ENCODE results near the gene HEMK1. TPM values are rescaled to one million over a fixed set of nuclear protein-coding genes. Genes with fewer than 3 reads are reported as not detected.

Gene HEMK1
- total RNA-seq, 2 donors from 2014 or later, result 24.1 to 25.8 TPM

GRCh38 chr3:50639055-50639494, 69.8 kb downstream of the HEMK1 start:
- Mint-ChIP-seq H3K27me3 (ENCODE audit: insufficient read depth) (no peaks in the 10 kb centered on the region), H3K36me3 (ENCODE audit: low read depth) (peaks cover 8% of the 10 kb centered on the region), H3K9me3 (no peaks in the 10 kb centered on the region), H3K4me1 (peaks cover 8% of the 10 kb centered on the region), H3K27ac (no peak overlapping the region), H3K4me3 (no peak overlapping the region)
- Histone ChIP-seq H3K36me3 (ENCODE audit: control insufficient read depth, insufficient read depth, low read length) (peaks cover under 1% of the 10 kb centered on the region), H3K4me3 (ENCODE audit: low read length) (no peak overlapping the region), H3K4me1 (ENCODE audit: control insufficient read depth, insufficient read depth, low read length) (no peaks in the 10 kb centered on the region), H3K27ac (ENCODE audit: low read depth, low read length) (no peak overlapping the region), H3K9me3 (ENCODE audit: control insufficient read depth, low read length) (no peaks in the 10 kb centered on the region), H3K9ac (ENCODE audit: extremely low read depth, low read length, poor library complexity, severe bottlenecking) (no peak overlapping the region), H3K27me3 (ENCODE audit: control insufficient read depth, insufficient read depth, low read length, poor library complexity, severe bottlenecking) (no peaks in the 10 kb centered on the region)
- 87 to 90% methylated on average over 2 to 6 of the region's 6 CpGs for WGBS, 2 experiments (ENCODE audit: insufficient coverage in 1 of 2, insufficient read length in 1 of 2)
- TF ChIP-seq CTCF (conservative IDR thresholded peaks at IDR 0.05), result no peak
- DNase-seq, result no peak

GRCh38 chr3:50642382-50642781, 73.1 kb downstream of the HEMK1 start:
- Histone ChIP-seq H3K27me3 (ENCODE audit: control insufficient read depth, insufficient read depth, low read length, poor library complexity, severe bottlenecking) (no peaks in the 10 kb centered on the region), H3K9me3 (ENCODE audit: control insufficient read depth, low read length) (no peaks in the 10 kb centered on the region), H3K27ac (ENCODE audit: low read depth, low read length) (no peak overlapping the region), H3K4me3 (ENCODE audit: low read length) (no peak overlapping the region), H3K36me3 (ENCODE audit: control insufficient read depth, insufficient read depth, low read length) (peaks cover 19% of the 10 kb centered on the region), H3K9ac (ENCODE audit: extremely low read depth, low read length, poor library complexity, severe bottlenecking) (no peak overlapping the region), H3K4me1 (ENCODE audit: control insufficient read depth, insufficient read depth, low read length) (no peaks in the 10 kb centered on the region)
- Mint-ChIP-seq H3K27me3 (ENCODE audit: insufficient read depth) (no peaks in the 10 kb centered on the region), H3K9me3 (no peaks in the 10 kb centered on the region), H3K36me3 (ENCODE audit: low read depth) (peaks cover 14% of the 10 kb centered on the region), H3K4me1 (peaks cover 21% of the 10 kb centered on the region), H3K27ac (no peak overlapping the region), H3K4me3 (no peak overlapping the region)
- DNase-seq, result no peak
- no peak for TF ChIP-seq CTCF (conservative IDR thresholded peaks at IDR 0.05)
- WGBS, 2 experiments (ENCODE audit: insufficient coverage in 1 of 2, insufficient read length in 1 of 2), result 78 to 92% methylated on average over 1 of the region's 1 CpG

- Histone ChIP-seq H3K27me3 (ENCODE audit: control insufficient read depth, insufficient read depth, low read length, poor library complexity, severe bottlenecking) (no peaks in the 10 kb centered on the region), H3K4me3 (ENCODE audit: low read length) (no peak overlapping the region), H3K36me3 (ENCODE audit: control insufficient read depth, insufficient read depth, low read length) (peaks cover 19% of the 10 kb centered on the region), H3K27ac (ENCODE audit: low read depth, low read length) (no peak overlapping the region), H3K9ac (ENCODE audit: extremely low read depth, low read length, poor library complexity, severe bottlenecking) (no peak overlapping the region), H3K4me1 (ENCODE audit: control insufficient read depth, insufficient read depth, low read length) (no peaks in the 10 kb centered on the region), H3K9me3 (ENCODE audit: control insufficient read depth, low read length) (no peaks in the 10 kb centered on the region)
- no peaks in the 10 kb centered on the region for H3K27me3 Mint-ChIP-seq (ENCODE audit: insufficient read depth)
- no peaks in the 10 kb centered on the region for H3K9me3 Mint-ChIP-seq
- 93 to 100% methylated on average over 4 to 7 of the region's 7 CpGs for WGBS, 2 experiments (ENCODE audit: insufficient coverage in 1 of 2, insufficient read length in 1 of 2)
- H3K4me3 Mint-ChIP-seq, result no peak overlapping the region
- no peak overlapping the region for H3K27ac Mint-ChIP-seq
- no peak for DNase-seq
- peaks cover 21% of the 10 kb centered on the region for H3K4me1 Mint-ChIP-seq
- peaks cover 14% of the 10 kb centered on the region for H3K36me3 Mint-ChIP-seq (ENCODE audit: low read depth)
- no peak for TF ChIP-seq CTCF (conservative IDR thresholded peaks at IDR 0.05)
These were observed 75.2 kb downstream of the HEMK1 start for GRCh38 chr3:50644561-50644960.

Measured in endodermal cell (in vitro differentiated cells).